GM12872 (cell line): Measurements from ENCODE around the gene KCNG1.

ENCODE experiments used
- TF ChIP-seq, protein P1 (sequence below): IDR thresholded peaks from 3 replicates; pipeline ENCODE4 v1.5.1; 2011; ENCODE audit warnings: low read depth, mild to moderate bottlenecking, low read length, moderate library complexity; ENCODE audit not compliant: insufficient read depth

The KCNG1 gene

GRCh38 chr20:51016521-51016920 lies 6.4 kb downstream of the KCNG1 start:
- TF ChIP-seq, protein P1, sequence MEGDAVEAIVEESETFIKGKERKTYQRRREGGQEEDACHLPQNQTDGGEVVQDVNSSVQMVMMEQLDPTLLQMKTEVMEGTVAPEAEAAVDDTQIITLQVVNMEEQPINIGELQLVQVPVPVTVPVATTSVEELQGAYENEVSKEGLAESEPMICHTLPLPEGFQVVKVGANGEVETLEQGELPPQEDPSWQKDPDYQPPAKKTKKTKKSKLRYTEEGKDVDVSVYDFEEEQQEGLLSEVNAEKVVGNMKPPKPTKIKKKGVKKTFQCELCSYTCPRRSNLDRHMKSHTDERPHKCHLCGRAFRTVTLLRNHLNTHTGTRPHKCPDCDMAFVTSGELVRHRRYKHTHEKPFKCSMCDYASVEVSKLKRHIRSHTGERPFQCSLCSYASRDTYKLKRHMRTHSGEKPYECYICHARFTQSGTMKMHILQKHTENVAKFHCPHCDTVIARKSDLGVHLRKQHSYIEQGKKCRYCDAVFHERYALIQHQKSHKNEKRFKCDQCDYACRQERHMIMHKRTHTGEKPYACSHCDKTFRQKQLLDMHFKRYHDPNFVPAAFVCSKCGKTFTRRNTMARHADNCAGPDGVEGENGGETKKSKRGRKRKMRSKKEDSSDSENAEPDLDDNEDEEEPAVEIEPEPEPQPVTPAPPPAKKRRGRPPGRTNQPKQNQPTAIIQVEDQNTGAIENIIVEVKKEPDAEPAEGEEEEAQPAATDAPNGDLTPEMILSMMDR: no peak

- TF ChIP-seq, protein P1: peak; percentile 77
These were observed 7.8 kb downstream of the KCNG1 start for GRCh38 chr20:51014797-51015722.

DNA sequence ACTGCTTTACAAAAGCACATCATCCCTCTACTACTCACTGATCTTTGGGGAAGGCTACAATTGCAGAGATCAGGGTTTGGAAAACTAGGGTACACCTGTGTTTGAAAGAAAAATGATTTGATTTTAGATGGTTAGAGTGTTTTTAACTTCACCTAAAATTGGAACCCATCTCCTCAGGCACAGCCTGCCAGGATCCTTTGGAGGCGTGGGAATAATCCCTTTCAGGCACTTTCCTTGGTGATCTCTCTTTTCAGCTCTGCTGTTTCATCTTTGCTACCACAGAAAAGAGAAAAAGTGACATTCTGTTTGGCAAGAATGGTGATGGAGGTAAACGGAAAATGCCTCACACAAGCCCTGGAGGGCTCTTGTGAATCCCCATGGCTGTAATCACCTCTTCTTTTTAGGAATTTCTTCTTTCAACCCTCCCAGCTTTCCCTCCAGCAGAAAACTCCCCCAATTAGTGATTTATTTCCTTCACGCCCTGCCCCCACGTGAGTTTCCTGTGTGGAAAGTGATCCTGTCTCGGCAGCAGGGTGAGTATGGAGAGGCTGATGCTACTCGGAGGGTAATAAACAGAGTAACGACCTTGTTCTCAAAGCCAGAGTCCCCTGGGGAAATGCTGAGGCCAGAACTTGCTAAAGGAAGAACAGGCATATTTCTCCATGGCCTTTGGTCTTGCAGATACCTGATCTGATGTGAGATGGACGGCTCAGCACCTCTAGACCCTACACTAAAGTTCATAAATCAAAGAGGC lies 9.2 kb downstream of the KCNG1 start:
- TF ChIP-seq, protein P1: no peak

DNA sequence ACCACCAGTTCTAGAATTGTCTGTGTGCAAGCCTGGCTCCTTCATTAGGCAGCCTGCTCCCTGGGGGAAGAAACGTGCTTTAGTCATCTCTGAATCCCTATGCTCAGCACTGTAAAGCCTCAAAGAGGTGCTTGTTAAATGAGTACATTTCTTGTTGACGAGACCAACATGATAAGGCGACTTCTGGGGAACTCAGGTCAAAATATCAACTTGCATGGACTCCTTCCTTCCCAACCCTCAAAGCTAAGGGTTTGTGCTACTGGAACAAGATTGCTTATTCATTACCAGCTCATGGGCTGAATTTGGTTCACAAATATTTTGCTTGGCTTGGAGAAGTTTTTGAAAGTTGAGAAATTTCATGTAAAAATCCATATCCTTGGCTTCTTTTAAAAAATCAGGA lies 10.6 kb downstream of the KCNG1 start:
- TF ChIP-seq, protein P1: no peak

DNA sequence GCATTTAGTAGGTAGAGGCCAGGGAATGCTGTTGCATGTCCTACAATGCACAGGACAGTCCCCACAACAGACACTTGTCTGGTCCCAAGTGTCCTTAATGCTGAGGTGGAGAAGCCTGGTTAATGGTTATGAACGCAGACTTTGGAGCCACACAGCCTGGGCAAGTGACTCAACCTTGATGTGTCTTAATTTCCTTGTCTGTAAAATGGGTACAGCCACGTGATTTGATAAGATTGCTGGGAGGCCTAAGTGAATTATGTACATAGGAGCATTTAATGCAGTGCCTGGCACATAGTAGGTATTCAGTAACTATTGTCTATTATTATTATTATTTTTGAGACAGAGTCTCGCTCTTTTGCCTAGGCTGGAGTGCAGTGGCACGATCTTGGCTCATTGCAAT lies 11.4 kb downstream of the KCNG1 start:
- TF ChIP-seq, protein P1: no peak

DNA sequence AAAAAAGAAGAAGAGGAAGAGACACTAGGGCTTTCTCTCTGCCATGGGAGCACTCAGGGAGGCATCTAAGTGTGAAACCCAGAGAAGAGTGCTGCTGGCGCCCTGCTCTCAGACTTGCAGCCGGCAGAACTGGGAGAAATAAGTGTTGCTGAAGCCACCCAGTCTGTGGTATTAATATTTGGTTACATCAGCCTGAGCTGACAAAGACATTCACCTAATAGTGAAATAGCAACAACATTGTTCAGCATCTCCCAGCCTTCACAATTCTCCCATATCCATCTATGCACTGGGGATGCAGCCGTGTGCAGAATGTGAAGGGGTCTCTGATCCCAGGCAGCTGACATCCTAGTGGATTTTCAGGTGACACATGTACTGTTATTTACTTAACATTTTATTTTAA lies 12.0 kb downstream of the KCNG1 start:
- TF ChIP-seq, protein P1: no peak

GRCh38 chr20:51010043-51010365 lies 12.9 kb downstream of the KCNG1 start:
- TF ChIP-seq, protein P1: no peak
